OCI-LY3 (cell line): Measurements from ENCODE around the gene CCDC80.

Experiments used
- CTCF ChIP-seq: fragments of 200-600, 300-600 bp; sonication (generic); IDR thresholded peaks from 2 replicates; pipeline ENCODE4 v1.5.1; 2014; ENCODE audit warnings: antibody characterized with exemption, low read length, low read depth
- EZH2phosphoT487 ChIP-seq: fragments of 200-600 bp; shearing (Covaris generic); IDR thresholded peaks from 2 replicates; pipeline ENCODE4 v1.6.1; 2018; ENCODE audit warnings: antibody characterized with exemption, mixed run types, low read depth

- TF ChIP-seq CTCF = no peak
- no peak for TF ChIP-seq EZH2phosphoT487
These were observed 47.7 kb downstream of the CCDC80 start for GRCh38 chr3:112593258-112593657.
